IPS-15b (cell line): Measurements from ENCODE around the gene TMEM141.
A peak's percentile ranks its signal among the peaks of the same experiment; 100 is the strongest.
"Not testable (repeated sequence)": the region's sequence is repeated elsewhere in the genome, so short reads cannot be mapped to it uniquely, and the experiment has no call there.

Experiments used
- H3K27me3 ChIP-seq: one replicate; pipeline ENCODE4 v1.6.1; 2013; ENCODE audit warnings: low read length; ENCODE audit not compliant: control insufficient read depth, insufficient read depth
- H3K36me3 ChIP-seq: one replicate; pipeline ENCODE4 v1.6.1; 2013; ENCODE audit warnings: low read length; ENCODE audit not compliant: control insufficient read depth, insufficient read depth
- H3K4me1 ChIP-seq: one replicate; pipeline ENCODE4 v1.6.1; 2013; ENCODE audit warnings: mild to moderate bottlenecking, low read length; ENCODE audit not compliant: control insufficient read depth, insufficient read depth
- H3K4me3 ChIP-seq: one replicate; pipeline ENCODE4 v1.5.1; 2013; ENCODE audit warnings: low read depth, low read length
- H3K9ac ChIP-seq: one replicate; pipeline ENCODE4 v1.6.1; 2013; ENCODE audit warnings: low read depth, mild to moderate bottlenecking, low read length
- H3K9me3 ChIP-seq: one replicate; pipeline ENCODE4 v1.6.1; 2013; ENCODE audit warnings: mild to moderate bottlenecking, low read length; ENCODE audit not compliant: control insufficient read depth, insufficient read depth

The TMEM141 gene

DNA sequence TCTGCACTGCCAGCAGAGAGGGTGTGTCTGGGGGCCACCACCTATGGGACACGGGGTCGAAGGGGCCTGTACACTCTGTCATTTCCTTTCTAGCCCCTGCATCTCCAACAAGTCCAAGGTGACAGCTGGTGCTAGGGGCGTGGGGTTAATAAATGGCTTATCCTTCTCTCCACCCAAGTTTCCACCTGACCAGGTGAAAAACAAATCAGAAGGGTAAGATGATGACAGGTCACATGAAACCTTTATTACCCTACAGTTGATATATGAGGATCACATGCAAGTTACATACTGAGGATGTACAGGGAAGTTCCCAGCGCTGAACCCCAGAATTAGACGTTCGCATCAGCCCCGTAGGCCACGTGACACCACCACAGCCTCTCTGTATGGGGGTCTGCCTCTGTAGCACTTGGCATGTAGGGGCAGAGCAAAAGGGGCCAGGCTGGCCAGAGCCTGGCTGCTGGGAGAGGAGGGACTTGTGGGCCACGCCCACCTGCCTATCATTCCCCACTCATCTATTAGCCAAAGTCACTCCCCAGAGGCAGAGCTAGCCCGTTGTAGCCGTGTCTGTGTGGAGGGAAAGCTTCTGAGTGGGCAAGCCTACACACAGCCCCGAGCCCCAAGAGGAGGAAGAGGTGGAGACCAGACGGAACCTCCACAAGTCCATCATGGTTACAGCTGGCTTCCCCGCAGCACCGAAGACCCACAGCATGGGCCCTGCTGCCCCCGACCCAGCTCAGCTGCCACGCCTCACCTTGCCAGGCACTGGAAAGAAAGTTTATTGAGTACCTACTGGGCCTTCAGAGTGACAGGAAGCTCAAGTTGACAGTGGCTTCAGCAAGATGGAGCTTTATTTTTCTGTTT lies 2.2 kb downstream of the TMEM141 start:
- no peaks in the 10 kb centered on the region for H3K9me3 ChIP-seq
- H3K4me3 ChIP-seq: no peak overlapping the region
- H3K9ac ChIP-seq: no peak overlapping the region
- H3K36me3 ChIP-seq: peaks cover 12% of the 10 kb centered on the region
- H3K4me1 ChIP-seq: peaks cover 6% of the 10 kb centered on the region
- no peaks in the 10 kb centered on the region for H3K27me3 ChIP-seq

GRCh38 chr9:136794281-136794999 lies 3.3 kb downstream of the TMEM141 start:
- H3K4me1 ChIP-seq: peaks cover 6% of the 10 kb centered on the region
- H3K9ac ChIP-seq: no peak overlapping the region
- peaks cover 12% of the 10 kb centered on the region for H3K36me3 ChIP-seq

DNA sequence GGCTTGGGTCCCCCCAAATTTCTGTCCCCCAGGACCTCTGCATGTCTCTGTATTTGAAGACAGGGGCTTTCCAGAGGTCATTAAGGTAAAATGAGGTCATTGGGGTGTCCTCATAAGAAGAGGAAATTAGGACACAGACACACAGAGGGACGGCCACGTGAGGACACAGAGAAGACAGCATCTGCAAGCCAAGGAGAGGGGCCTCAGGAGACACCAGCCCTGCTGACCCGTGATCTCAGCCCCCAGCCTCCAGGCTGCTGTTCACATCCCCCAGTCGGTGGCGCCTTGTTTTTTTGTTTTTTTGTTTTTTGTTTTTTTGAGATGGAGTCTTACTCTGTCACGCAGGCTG lies 3.8 kb downstream of the TMEM141 start:
- no peak overlapping the region for H3K4me3 ChIP-seq
- peaks cover 9% of the 10 kb centered on the region for H3K27me3 ChIP-seq
- H3K36me3 ChIP-seq: peaks cover 12% of the 10 kb centered on the region
- peaks cover 6% of the 10 kb centered on the region for H3K4me1 ChIP-seq
- H3K9ac ChIP-seq: no peak overlapping the region
- no peaks in the 10 kb centered on the region for H3K9me3 ChIP-seq

More at GRCh38 chr9:136794281-136794999, 3.3 kb downstream of the TMEM141 start:
- Histone ChIP-seq H3K27me3 (peaks cover 9% of the 10 kb centered on the region), H3K9me3 (no peaks in the 10 kb centered on the region), H3K4me3 (no peak overlapping the region)

- H3K9me3 ChIP-seq: no peaks in the 10 kb centered on the region
- H3K4me1 ChIP-seq: peaks cover 3% of the 10 kb centered on the region
- H3K9ac ChIP-seq: peak within 1 kb of the TSS; percentile 24
- peaks cover 12% of the 10 kb centered on the region for H3K36me3 ChIP-seq
- H3K4me3 ChIP-seq: no peak within 1 kb of the TSS
- peaks cover 9% of the 10 kb centered on the region for H3K27me3 ChIP-seq
These were observed 5.2 kb downstream of the TMEM141 start, which contains the start of gene CCDC183 for GRCh38 chr9:136796238-136796774. CCDC183 (plus strand) TSS chr9:136796338; CDS start chr9:136796398, 60 bp downstream.

DNA sequence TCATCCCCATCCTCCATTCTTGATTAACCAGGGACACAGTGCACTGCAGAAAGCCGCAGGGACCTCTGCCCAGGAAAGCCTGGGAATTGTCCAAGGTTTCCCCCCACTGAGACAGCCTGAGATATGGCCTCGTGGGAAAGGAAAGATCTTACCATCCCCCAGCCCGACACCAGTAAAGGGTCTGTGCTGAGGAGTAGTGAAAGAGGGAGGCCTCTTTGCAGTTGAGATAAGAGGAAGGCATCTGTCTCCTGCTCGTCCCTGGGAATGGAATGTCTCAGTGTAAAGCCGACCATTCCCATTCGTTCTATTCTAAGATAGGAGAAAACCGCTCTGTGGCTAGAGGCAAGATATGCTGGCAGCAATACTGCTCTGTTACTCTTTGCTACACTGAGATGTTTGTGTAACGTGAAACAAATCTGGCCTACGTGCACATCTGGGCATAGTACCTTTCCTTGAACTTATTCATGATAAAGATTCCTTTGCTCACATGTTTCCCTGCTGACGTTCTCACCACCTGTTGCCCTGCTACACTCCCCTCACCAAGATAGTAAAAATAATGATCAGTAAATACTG lies 5.7 kb downstream of the TMEM141 start:
- peaks cover 12% of the 10 kb centered on the region for H3K36me3 ChIP-seq
- H3K9ac ChIP-seq, H3K4me3 ChIP-seq, H3K9me3 ChIP-seq, H3K4me1 ChIP-seq, H3K27me3 ChIP-seq: not testable (repeated sequence)

DNA sequence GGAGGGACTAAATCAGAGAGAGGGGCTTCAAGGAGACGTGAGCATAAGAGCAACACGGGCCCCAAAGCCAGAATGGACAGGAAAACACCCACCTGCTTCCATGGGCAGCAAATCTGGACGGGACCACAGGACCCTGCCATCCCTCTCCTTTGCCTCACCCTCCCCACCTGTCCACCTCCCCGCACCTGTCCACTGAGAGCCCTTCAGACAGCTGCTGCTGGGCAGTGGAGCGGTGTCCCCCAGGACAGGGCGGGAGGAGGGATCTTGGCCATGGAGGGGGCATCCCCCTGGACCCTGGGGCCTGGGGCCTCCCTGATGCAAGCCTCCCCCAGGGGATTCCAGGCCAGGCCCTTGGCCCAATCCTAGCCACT lies 7.5 kb downstream of the TMEM141 start:
- H3K9me3 ChIP-seq: no peaks in the 10 kb centered on the region
- no peak overlapping the region for H3K4me3 ChIP-seq
- peaks cover 9% of the 10 kb centered on the region for H3K27me3 ChIP-seq
- peaks cover 3% of the 10 kb centered on the region for H3K4me1 ChIP-seq
- H3K9ac ChIP-seq: no peak overlapping the region
- peaks cover 3% of the 10 kb centered on the region for H3K36me3 ChIP-seq

DNA sequence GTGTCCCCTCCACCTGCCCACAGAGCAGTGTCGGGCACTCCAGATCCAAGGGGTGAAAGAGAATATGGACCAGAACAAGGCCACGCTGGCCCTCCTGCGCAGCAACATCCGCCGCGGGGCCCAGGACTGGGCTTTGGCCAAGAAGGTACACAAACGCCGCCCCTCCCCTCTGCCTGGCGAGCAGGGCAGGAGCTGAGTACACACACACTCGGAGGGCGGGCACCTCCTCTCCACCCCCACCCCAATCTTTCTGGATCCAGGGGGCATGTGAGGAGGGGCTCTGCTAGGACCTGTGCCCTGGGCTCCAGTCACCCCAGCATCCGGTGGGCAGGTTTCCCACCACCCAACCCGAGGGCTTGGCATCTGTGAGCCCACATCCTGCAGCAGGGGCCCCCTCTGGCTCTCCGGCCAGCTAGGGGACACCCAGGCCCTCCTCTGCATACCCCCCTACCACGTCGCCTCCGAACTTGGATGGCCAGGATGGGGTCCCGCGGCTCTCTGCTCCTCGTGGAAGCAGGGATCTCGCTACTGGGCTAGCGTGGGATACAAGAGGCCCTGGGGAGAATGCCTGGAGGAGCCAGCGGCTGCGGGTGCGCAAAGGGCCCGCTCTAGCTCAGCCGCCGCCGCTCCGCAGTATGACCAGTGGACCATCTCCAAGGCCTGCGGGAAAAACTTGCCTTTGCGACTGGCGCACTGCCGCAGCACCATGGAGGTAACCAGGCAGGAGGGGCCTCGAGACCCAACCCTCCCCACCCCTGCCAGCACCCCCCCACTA lies 8.1 kb downstream of the TMEM141 start:
- Histone ChIP-seq H3K4me3 (peak overlapping the region; percentile 63), H3K9me3 (no peaks in the 10 kb centered on the region), H3K36me3 (peaks cover 2% of the 10 kb centered on the region), H3K9ac (no peak overlapping the region), H3K27me3 (peaks cover 9% of the 10 kb centered on the region), H3K4me1 (peaks cover 3% of the 10 kb centered on the region)

GRCh38 chr9:136799854-136800657 lies 8.9 kb downstream of the TMEM141 start:
- Histone ChIP-seq H3K9ac (no peak overlapping the region), H3K36me3 (peaks cover 2% of the 10 kb centered on the region), H3K4me1 (peaks cover 3% of the 10 kb centered on the region), H3K4me3 (peak overlapping the region; percentile 63), H3K27me3 (peaks cover 9% of the 10 kb centered on the region), H3K9me3 (no peaks in the 10 kb centered on the region)

DNA sequence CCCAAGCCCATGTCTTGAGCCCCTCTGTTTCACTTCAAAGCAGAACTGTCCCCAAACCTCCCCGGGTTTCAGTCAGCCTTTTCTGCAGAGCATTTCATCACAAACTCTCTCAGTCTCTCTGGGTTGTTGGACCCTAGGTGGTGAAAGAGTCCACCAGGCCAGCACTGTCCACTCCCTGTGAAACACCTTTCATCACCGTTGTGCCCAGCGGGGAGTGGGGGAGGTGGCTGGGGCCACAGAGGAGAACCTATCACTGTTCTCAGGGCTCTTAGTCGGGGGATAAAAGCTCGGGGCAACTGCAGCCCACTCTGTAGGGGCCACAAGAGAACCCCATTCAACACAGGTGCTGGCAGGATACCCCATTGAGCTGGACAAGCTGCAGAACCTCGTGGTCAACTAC lies 11.2 kb downstream of the TMEM141 start:
- H3K27me3 ChIP-seq: peaks cover 9% of the 10 kb centered on the region
- no peak overlapping the region for H3K4me3 ChIP-seq
- no peak overlapping the region for H3K9ac ChIP-seq
- no peaks in the 10 kb centered on the region for H3K9me3 ChIP-seq
- no peaks in the 10 kb centered on the region for H3K4me1 ChIP-seq
- H3K36me3 ChIP-seq: peaks cover 4% of the 10 kb centered on the region

DNA sequence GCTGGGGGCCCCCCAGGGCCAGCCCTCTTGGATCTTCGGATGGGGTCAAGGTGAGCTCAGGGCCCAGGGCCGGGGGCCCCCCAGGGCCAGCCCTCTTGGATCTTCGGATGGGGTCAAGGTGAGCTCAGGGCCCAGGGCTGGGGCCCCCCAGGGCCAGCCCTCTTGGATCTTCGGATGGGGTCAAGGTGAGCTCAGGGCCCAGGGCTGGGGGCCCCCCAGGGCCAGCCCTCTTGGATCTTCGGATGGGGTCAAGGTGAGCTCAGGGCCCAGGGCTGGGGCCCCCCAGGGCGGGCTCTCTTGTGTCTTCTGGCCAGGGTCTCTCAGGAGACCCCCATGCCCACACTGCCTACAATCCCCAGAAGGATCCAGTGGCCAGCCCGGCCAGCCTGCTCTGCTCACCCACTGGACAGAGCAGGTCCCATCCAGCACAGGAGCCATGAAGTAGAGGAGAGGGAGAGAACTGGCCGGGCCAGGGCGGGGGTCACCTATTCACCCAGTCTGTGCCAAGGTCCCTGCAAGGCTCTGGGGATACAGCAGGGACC lies 11.9 kb downstream of the TMEM141 start:
- H3K36me3 ChIP-seq: not testable (repeated sequence)

More for the DNA sequence above, 11.9 kb downstream of the TMEM141 start:
- not testable (repeated sequence) for H3K9ac ChIP-seq, H3K27me3 ChIP-seq, H3K4me3 ChIP-seq, H3K4me1 ChIP-seq, H3K9me3 ChIP-seq
